HG03175 (cell line): Measurements from ENCODE around the gene TAF4.

Experiments
- ATAC-seq: cut with Tn5 transposase; IDR thresholded peaks from one replicate; pipeline ENCODE4 v1.9.1; 2021; ENCODE audit warnings: mild to moderate bottlenecking, moderate library complexity; ENCODE audit not compliant: unreplicated experiment

The TAF4 gene

DNA sequence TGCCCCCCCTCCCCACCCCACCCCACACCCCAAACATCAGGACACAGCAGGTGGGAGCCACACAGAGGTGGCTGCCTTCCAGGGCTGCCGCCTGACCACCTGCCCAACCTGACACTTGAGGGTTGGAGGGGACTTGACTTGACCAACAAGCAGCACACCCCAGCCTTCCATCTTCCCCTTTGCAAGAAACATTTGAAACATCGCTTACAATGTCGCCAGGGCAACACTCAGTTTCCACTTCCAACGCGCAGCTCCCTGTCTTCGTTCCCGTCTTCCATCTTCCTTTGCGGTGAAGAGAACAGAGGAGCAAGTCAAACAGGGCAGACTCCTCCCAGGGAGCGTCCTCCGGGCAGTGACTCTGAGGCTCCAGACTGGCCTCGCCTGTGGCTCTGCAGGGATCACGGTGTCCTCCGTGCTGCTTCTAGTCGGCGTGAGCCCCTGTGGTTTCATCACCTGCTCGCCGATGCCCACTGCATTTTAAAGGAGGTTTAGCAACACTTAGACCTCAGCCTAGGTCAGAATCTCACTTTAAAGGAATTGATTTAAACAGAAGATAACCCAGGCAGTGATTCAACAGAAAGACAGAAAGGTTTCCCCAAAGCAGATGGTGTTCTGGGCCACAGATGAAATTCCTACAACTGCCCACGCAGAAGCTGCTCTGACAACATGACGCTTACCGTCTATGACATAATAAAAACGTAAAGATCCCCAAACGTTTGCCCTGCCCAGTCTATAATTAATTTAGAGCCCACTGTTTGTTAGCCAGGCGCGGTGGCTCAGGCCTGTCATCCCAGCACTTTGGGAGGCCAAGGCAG is 130.8 kb downstream of the TAF4 start:
- no peak for ATAC-seq

DNA sequence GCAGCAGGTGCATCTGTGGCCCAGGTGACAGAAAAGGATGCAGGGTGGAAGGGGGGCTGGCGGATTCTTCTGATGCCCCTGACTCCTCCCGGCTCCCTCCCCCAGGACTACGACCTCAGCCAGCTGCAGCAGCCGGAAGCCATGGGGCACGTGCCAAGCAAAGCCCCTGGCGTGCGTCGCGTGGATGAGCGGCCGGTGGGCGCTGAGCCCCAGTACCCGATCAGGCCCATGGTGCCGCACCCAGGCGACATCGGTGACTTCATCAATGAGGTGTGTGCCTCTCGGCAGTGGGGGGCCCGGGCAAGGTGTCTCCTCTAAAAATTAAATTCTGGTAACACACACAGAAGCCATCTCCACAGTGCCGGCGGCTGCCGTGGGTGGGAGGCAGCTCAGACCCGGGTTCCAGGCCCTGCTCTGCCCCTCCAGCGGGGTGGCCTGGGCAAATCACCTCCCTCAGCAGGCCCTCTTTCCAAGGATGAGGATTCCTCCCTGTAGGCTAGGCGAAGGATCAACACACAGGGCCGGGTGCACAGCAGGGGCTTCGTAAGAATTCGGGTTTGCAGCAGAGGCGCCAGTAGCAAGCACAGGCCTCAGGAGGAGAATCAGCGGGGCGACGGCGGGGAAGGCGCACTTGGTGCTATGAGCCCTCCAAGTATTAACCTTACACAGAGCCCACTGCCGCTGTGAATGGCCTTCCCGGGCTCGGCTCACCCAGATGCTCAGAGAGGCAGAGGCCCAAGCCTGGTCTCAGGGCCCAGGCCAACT is 131.5 kb downstream of the TAF4 start:
- no peak for ATAC-seq

DNA sequence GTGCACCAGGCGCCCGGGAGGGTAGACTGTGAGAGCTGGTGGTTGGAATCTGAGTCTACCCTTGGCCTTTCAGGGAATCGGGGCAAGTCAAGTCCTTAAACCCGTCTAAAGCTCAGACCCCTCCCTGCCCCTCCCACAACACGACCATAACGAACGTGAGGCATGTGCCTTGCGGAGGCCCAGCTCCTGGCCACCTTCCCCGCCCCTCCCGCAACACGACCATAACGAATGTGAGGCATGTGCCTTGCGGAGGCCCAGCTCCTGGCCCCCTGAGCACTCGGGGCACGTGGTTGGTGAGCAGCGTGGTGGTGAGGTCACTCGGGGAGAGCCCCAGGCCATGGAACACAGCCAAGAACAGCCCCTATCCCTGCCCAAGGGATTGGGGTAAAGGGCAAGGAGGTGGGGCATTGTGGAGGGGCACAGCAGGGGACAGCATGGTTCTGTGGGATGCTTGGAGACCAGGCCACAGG is 132.2 kb downstream of the TAF4 start:
- no peak for ATAC-seq

DNA sequence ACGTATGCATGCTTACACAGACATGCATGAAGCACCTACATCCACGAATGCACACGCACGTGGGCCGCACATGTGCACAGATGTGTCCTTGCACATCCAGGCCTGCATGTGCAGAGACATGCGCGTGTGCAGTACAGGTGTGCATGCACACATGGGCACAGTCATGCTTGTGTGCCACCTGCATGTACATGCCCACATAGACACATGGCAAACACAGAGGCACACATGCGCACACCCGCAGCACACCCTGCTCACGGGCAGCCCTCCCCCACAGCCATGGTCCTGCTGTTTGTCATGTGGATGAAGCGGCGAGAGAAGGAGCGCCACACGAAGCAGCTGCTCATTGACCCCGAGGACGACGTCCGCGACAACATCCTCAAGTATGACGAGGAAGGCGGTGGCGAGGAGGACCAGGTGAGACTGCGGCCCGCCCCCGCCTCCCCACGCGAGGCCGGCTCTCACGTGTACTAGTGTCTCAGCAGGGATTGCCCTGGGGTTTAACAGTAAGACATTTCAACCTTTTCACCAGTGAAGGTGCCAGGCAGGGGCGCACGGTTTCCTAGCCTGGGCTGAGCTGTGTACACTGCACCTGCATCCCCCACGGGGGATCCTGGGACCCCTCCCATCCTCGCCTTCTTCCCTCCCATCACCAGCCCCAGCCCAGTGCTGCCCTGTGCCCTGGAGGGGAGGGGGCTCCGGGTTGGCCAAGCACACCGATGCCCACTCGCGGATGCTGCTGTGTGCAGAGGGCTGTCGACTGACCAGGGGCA is 132.8 kb downstream of the TAF4 start:
- ATAC-seq, result no peak

DNA sequence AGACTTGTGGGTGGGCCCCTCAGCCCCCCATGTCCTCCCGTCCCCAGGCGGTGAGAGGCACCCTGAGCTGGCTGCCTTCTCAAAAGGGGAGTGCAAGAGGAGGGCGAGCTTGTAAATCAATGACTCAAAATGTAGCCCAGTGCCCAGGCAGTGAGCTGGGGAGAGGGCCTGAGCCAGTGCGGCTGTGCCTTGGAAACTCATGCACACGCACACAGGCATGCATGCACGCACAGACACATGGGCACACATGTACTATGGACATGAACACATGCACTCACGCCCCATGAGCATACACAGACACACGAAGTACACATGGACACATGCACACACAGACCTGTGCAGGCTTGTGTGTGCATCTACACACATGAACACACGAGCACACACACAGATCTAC is 133.5 kb downstream of the TAF4 start:
- no peak for ATAC-seq

DNA sequence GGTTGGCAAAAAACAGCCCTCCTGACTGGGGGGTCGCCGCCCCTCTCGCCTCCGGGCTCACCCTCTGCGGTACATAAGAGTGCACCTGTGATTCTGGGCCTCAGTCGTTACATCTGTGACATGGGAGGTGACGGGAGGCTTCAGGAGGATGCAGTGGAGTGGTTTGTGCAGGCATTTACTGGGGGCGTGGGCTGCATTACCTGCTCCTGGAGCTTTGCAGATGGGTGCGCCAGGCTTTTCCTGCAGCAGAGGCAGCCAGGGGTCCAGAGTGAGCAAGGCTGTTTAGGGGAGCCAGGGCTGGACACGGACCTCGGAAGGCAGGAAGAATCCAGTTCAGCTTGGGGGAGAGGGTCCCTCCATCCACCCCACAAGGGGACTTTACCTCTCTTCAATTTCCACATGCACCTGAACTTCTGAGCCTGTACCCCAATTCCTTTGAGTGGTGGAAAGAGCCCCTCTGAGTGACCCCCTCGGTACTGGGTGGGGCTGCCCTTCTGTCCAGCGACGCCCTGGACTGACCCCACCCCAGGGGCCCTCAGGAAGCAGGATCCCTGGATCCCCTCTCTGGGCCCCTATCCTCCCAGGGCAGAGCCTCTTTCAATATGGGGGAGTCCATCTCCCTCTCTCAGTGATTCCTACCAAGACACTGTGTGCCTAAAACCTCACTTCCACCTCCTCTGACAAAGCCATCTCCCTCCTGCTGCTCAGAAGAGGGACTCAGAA is 134.0 kb downstream of the TAF4 start:
- ATAC-seq, result no peak

DNA sequence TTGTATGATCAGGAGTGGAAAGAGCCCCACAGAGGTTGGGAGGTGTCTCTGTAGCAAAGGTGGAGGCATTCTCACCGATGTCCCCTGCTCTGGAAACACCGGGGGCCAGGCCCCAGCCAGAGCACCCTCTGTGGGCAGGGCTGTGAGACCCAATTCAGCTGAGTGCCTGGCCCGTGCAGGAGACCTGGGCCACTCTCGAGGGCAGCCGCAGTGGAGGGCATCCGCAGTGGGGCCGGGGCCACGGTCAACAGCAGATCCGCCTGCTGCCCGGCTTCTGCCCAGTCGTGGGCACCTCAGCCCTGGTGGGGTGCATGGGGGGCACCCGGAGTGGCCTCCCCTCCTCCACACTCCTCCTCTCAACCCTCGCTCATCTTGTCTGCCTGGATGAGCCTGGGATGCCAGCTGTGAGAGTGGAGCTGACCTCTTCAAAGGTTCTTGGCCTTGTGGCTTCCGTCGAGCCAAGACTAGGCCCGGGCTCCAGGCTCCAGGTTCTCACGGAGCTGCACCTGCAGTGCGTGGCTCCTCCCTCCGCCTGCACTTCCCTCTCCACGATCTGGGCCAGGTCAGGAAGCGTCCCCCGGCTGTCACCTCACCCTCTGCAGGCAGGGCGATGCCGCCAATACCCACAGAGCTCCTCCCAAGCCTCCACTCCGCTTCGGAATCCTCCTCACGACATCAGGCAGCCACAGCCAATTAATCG is 134.8 kb downstream of the TAF4 start:
- ATAC-seq, result no peak

DNA sequence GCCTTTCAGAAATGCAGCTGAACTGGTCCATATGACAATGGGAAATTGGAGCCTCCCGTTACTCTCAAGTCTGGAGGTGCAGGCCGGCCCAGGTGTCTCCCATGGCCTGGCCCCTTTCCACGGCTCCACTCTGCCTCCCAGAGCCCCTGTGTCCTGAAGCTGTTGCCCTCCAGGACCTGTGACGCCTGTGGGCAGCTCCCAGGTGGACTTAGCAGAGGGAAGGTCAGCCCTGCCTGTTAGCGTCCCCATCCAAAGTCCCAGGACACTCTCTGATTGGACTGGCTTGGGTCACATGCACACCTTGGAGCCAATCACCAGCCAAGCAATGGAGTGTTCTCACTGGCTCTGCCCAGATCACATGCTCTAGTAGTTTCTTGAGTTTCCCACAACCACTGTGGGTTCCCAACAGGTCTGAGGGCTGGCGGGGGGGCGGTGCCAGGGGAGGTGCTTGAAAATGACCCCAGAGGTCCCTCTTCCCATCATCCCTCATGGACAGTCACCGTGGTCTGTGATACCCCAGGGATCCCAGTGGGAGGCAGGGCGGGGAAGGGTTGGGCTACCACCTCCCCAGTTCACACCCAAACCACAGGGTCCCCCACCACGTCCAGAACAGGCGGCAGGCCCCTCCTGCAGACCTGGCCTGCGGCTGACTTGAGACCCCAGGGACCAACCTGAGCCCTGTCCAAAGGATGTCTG is 135.6 kb downstream of the TAF4 start:
- ATAC-seq, result no peak

DNA sequence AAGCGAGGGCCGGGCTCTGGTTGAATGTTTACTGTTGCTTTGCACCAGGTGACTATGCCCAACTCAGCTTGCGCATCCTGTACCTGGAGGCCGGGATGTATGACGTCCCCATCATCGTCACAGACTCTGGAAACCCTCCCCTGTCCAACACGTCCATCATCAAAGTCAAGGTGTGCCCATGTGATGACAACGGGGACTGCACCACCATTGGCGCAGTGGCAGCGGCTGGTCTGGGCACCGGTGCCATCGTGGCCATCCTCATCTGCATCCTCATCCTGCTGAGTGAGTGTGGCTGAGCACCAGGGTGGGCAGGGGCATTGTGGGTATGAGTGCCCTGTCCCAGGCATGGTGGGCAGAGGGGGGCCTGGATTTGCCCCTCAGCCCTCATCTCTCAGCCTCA is 136.1 kb downstream of the TAF4 start:
- ATAC-seq, result no peak

DNA sequence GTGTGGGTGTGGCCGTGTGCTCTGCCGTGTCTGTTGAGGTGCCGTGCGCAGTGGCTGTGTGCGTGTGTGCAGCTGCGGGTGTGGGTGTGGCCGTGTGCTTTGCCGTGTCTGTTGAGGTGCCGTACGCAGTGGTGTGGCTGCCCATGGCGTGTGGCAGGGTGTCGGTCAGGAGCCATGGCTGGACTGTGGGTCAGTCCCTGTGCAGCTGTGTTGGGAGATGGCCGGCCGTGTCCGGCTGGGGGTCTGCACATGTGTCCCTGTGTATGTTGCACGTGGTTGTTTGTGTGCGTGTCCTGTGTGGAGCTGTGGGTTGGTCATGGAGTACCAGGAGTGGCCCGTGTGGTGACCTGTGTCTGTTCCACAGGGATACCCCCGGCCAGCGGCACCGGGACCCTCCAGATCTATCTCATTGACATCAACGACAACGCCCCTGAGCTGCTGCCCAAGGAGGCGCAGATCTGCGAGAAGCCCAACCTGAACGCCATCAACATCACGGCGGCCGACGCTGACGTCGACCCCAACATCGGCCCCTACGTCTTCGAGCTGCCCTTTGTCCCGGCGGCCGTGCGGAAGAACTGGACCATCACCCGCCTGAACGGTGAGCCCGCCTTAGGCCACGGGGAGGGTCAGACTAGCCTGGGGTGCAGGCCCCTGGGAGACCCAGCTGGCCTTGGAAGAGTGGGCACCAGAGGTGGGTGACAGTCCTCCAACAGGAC is 137.7 kb downstream of the TAF4 start:
- ATAC-seq, result no peak

DNA sequence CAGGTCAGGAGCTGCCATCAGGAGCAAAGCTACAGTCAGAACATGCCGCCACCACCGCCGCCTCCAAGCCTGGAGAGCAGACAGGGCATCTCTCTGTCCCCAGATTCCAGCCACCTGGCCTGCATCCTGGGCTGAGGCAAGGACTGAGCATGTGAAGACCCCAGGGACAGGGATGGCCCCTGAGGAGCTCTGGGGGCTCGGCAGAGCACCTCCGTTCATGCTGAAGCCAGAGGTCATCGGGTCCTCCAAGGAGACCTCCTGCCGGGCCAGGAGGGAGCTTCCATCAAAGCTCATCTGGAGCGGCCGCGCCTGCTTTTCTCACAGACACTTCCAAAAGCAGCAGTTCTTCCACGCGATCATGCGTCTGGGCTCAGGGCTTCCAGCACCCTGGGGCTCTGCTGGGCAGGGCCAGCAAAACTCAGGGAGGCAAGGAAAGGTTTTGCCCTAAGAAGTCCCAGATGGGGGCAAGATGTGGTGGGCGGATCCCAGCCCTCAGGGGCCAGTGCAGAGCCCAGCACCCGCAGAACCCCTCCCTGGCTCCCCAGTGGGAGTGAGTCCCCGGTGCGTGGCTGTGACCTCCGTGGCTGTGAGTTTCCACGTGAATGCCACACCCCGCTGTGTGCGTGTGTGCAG is 138.4 kb downstream of the TAF4 start:
- ATAC-seq, result no peak

DNA sequence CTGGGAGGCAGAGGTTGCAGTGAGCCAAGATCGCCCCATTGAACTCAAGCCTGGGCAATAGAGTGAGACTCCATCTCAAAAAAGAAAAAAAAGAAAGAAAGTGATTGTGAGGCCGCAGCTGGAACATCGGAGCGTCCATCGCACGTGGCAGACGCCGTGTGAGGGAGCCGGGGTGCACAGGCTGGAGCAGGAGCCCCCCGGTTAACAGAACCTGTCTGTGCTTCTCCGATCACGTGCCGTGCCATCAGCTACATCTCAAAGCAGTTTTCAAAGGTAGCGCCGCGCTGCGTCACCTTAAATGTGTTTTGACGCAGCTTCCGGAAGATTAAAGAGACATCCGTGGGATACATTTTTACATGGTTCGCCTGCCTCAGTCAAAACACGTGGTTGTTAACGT is 138.9 kb downstream of the TAF4 start:
- no peak for ATAC-seq

DNA sequence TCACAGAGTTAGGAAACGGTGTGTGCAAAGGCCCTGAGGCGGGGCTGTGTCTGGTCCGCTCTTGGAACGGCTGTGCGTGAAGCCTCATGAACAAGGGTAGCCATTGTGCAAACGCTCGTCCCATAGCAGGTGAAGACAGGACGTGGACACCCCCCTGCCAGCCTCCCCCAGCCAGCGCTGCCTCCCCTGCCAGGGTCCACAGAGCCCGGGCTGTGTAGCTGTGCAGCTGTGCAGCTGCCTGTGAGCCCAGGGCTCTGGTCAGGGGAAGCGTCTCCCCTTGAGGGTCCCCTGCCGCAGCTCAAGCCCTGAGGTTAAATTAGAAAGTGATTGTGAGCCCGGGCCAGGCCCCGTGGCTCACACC is 139.4 kb downstream of the TAF4 start:
- ATAC-seq, result no peak

DNA sequence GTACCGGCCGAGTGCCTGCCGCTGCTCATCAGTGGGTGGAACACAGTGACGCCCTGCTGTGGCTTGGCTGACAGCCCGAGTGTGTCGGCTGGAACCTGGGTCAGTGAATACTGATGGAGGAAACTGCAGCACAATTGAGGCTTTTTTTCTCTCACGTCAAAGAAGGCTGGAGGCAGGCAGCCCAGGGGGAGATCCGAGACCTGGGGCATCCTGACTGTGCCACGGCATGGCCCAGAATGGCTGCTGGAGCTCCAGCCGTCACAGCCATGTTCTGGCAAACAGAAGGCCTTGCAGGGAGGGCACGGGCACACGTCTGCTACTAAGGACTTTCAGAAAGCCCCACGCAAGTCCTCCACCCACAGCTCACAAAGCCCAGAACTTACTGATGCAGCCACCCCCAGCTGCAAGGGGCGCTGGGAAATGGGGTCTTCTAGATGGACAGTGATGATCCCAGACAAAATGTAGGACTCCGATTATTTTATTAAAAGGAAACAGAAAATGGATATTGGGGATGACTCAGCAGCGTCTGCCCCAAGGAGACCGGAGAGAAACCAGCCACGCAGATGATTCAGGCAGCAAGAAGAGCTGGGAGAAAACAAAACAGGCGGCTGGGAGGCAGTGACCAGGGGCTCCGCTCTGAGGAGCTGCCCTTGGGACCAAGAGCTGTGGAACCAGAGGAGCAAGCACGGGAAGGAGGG is 140.0 kb downstream of the TAF4 start:
- no peak for ATAC-seq

DNA sequence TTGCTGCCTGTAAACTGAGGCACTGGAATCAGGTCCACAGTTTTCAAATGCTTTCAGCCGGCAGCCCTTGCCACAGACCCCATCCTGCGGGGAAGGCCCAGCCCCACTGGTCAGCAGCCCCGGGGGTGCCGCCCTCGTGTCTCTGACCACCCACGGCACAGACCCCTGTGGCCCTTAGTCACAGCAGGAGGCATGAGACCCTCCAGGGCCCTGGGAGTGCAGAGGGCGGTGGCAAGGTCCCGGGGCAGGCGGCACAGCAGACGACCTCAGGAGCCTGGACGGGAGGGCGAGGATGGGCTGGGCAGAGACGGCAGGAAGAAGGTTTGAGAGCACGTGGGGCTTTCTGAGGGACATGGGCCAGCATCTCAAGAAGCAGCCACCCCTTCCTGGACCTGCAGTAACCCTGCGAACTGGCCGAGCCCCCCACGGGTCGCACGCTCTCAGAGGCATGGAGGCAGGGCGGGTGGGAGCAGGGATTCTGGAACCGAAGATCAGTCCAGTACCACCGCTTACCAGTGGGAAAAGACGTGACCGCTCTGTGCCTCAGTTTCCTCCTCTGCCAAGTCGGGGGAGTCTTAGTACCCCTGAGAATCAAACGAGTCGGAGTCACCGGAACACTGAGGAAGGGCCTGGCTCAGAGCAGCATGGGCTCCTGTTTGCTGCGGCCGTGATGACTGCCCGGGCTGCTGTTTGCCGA is 140.7 kb downstream of the TAF4 start:
- ATAC-seq, result no peak
